DMS153 treated with DMSO at 0.1 percent for 48 hours (cell line): Measurements from ENCODE around the gene SYVN1.

Source experiments
- DNase-seq: peaks from one replicate; lab custom pipeline; 2025; ENCODE audit not compliant: unreplicated experiment; lab: John Stamatoyannopoulos, UW

The SYVN1 gene

DNA sequence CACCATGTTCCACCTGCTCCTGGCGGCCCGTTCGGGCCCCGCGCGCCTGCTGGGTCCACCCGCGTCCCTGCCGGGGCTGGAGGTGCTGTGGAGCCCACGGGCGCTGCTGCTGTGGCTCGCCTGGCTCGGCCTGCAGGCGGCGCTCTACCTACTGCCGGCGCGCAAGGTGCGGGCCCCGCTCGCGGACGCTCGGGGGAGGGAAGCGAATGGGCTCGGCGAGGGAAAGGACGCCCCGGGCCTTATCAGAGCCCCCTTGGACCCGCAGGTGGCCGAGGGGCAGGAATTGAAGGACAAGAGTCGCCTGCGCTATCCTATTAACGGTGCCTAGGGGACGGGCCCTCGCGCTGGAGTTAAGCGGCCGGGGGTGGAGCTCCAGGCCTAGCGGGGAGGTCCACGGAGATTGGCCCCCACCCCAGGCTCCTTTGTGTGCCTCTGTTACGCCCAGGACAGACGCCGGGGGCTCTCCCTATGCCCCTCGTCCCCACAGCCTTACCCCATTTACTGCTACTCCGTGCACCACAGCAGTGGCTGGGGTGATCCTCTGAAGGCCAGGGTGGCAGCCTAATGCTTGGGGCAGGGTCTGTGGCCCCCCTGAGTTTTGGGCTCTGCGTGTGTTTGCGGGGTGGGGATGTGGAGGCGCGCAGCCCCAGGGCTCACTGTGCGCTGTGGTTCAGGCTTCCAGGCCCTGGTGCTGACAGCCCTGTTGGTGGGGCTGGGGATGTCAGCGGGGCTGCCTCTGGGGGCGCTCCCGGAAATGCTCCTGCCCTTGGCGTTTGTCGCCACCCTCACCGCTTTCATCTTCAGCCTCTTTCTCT is 21.6 kb downstream of the SYVN1 start:
- DNase-seq: peak; percentile 20

- DNase-seq: peak; percentile 89
Observed at GRCh38 chr11:65111744-65112545, 22.4 kb downstream of the SYVN1 start, which contains the start of gene TM7SF2. Gene TM7SF2 (plus strand): TSS chr11:65111872. CDS start chr11:65112016, 144 bp downstream.

DNA sequence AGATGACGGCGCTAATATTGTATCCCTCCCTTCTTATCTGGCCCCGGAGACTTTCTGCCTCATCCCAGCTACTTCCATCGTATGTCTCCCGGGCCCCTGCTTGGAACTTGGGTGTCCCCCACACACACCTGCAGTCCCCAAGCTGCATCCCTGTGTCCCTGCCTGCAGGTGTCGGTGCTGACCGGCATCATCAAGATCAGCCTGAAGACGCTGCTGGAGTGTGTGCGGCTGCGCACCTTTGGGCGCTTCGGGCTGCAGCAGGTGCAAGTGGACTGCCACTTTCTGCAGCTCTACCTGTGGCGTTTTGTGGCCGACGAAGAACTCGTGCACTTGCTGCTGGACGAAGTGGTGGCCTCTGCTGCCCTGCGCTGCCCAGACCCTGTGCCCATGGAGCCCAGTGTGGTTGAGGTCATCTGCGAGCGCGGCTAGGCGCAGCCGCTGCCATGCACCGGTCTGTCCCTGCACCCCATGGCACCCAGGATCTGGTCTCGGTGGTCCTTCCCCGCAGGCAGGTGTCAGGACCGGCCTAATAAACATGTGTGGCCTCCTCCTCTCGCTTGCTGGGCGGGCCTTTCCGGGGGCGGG is 23.1 kb downstream of the SYVN1 start:
- DNase-seq: no peak

DNA sequence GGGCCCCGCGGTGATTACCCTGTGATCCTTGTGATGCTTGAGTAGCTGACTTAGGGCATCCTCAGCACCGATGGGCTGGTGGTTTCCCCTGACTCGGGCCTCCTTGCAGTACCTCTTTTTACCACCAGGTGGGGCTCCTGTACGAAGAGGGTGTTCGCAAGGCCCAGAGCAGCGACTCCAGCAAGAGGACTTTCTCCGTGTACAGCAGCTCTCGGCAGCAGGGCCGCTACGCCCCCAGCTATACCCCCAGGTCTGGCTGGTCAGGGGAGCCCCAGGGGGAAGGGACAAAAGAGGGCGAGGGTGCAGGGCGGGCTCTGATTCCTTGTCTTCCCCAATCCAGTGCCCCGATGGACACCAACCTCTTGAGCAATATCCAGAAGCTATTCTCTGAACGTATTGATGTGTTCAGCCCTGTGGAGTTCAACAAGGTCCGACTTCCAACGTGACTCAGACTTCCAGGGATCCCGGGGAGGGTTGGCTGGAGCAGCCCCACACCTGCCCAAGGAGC is 23.9 kb downstream of the SYVN1 start:
- peak; percentile 67 for DNase-seq

- DNase-seq: no peak
Observed at GRCh38 chr11:65109231-65110198, 24.8 kb downstream of the SYVN1 start.

GRCh38 chr11:65108469-65109123 is 25.7 kb downstream of the SYVN1 start:
- no peak for DNase-seq

- no peak for DNase-seq
Observed at GRCh38 chr11:65107751-65108468, 26.4 kb downstream of the SYVN1 start.

DNA sequence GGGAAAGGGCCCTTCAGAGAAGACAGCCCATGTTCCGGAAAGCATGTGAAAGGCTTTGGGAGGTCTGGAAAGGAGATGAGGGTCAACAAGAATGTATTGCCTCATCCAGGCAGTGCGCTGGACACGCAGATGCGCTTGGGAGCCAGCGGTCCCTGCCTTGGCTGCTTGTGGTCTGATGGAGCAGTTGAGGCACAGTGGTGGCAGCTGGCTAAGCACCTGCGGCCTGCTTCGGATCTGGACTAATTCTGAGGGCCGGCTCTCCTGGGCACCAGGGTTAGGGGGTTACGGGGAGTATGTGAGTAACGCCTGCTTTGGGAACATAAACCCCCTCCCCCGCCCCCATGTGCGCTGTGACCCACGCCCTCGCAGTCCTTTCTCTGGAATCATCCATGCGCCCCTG is 27.2 kb downstream of the SYVN1 start:
- DNase-seq: no peak

- DNase-seq: no peak
Observed at GRCh38 chr11:65104628-65105027, 29.7 kb downstream of the SYVN1 start.

DNA sequence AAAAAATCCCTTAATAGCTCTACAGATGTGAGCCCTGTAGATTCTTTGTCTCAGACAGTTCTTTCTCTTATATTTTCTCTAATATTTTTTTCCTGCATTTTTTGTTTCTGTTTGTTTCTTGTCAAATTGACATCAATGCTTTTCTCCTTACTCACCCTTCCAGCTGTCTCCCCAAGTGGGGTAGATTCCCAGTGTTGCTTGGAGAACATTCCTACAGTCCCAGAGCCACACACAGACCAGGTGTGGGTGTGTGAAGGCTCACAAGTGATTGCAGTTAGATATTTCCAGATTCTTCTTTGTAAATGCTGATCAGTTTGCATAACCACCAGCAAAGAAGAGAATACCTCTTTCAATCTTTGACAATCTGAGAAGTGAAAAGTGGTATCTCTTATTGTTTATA is 30.8 kb downstream of the SYVN1 start:
- DNase-seq: no peak

- DNase-seq: no peak
Observed at GRCh38 chr11:65102142-65103095, 31.9 kb downstream of the SYVN1 start.

- no peak for DNase-seq
Observed at GRCh38 chr11:65100674-65101350, 33.5 kb downstream of the SYVN1 start.

- DNase-seq: no peak
Observed at GRCh38 chr11:65096926-65097325, 37.4 kb downstream of the SYVN1 start.

DNA sequence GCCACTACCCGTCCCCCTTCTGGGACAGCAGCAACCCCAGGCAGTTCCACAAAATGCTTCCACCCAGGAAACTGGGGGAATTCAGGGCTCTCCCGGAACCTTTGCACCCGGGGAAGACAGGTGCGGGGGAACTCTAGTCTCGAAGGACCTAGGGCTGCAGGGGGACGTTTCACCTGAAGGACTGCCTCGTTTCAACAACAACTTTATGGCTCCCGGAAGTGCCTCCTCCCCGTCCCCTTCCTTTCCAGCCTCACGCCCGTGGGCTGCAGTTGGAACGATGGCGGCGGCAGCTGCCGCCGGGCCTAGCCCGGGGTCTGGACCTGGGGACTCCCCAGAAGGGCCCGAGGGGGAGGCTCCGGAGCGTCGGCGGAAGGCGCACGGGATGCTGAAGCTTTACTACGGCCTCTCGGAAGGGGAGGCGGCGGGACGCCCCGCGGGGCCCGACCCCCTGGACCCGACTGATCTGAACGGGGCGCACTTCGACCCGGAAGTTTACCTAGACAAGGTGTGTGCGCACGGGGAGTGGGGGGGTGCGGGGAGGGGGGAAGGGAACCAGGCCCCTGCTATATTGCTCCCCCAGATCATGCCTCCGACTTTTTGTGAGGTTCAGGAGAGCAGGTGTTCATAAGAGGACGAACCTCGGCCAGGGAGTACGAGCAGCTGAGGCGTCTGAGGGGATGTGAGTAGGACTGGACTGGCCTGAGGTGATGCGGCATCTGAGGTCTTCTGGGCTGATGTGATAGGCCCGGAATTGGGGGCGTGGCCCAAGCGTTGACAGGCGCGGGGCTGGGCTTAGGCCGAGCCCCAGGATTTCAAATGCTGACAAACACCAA is 38.1 kb downstream of the SYVN1 start, which contains the start of gene VPS51:
Gene VPS51 (plus strand): TSS at position 241 of the 833 bp plus-strand sequence. CDS start 37 bp downstream, at position 278.
- DNase-seq: peak; percentile 76

GRCh38 chr11:65095427-65095826 is 38.9 kb downstream of the SYVN1 start:
- no peak for DNase-seq

GRCh38 chr11:65090628-65091027 is 43.7 kb downstream of the SYVN1 start:
- no peak for DNase-seq
